Measurements from ENCODE around the gene YY1AP1. TPM values are rescaled to one million over a fixed set of nuclear protein-coding genes. Genes with fewer than 3 reads are reported as not detected.
"Not testable (repeated sequence)": the region's sequence is repeated elsewhere in the genome, so short reads cannot be mapped to it uniquely, and the experiment has no call there.

Gene YY1AP1
- total and polyA plus RNA-seq, 10 of the 15 experiments (the other 5 are each of a cell fraction or from before 2014, with no cell fraction given): 13.2 to 118 (median 40.5) TPM

GRCh38 chr1:155718524-155719115 is 30.0 kb upstream of the YY1AP1 start:
- WGBS (ENCODE audit: insufficient coverage, insufficient replicate concordance, low lambda C conversion rate, missing lambda C conversion rate): 97% methylated on average over 6 of the region's 6 CpGs
- H3K79me2 ChIP-seq (ENCODE audit: control insufficient read depth, insufficient read depth, low read length); H4K20me1 ChIP-seq (ENCODE audit: control insufficient read depth, insufficient read depth); H3K4me3 ChIP-seq; H3K9me3 ChIP-seq (replicated peaks; ENCODE audit: control insufficient read depth, insufficient read depth, low read length); H2AFZ ChIP-seq (ENCODE audit: control insufficient read depth, low read depth, low read length); DNase-seq (ENCODE audit: low read depth, low spot score); H3K27ac ChIP-seq (ENCODE audit: control insufficient read depth, insufficient read depth); CTCF ChIA-PET; H3K27me3 ChIP-seq (replicated peaks in 1 of 2; ENCODE audit: control insufficient read depth in 2 of 2, insufficient read depth in 2 of 2, low read length in 1 of 2); H3K9ac ChIP-seq (ENCODE audit: control insufficient read depth, insufficient read depth, low read length); in situ Hi-C loops (cut with MboI); BruUV-seq (replicated peaks); SMC1A ChIA-PET (ENCODE audit: uncharacterized antibody, unreplicated experiment); RAD21 ChIA-PET (ENCODE audit: unreplicated experiment); ATAC-seq; H3K4me2 ChIP-seq (ENCODE audit: control insufficient read depth, insufficient read depth); intact Hi-C loops (cut with micrococcal nuclease; ENCODE audit: unreplicated experiment); FAIRE-seq; H3K36me3 ChIP-seq (ENCODE audit: control insufficient read depth in 2 of 2, insufficient read depth in 2 of 2, low read length in 1 of 2): not testable (repeated sequence)
- POLR2A ChIA-PET: interaction anchor here (1.1 kb wide), 1 partner anchor 37 kb away, joined by 5 read pairs; no protein-coding TSS in a partner anchor
- H3K4me1 ChIP-seq (ENCODE audit: control insufficient read depth, insufficient read depth, low read length): peaks cover 12% of the 10 kb centered on the region

- intact Hi-C loops (cut with micrococcal nuclease; ENCODE audit: unreplicated experiment): no loop called here
- no peaks in the 10 kb centered on the region for H3K9me3 ChIP-seq (replicated peaks; ENCODE audit: control insufficient read depth, insufficient read depth, low read length)
- TF ChIP-seq HSF1 (IDR thresholded peaks at IDR 0.05; ENCODE audit: low read depth, low read length) (no peak), RUNX3 (IDR thresholded peaks at IDR 0.05; ENCODE audit: low read length) (peak; percentile 22; the same call in 1 of the 2 replicates), POU2F2 (IDR thresholded peaks at IDR 0.05; ENCODE audit: borderline replicate concordance, low read depth, low read length) (peak; percentile 68; the same call in 2 of the 3 replicates), NFYB (IDR thresholded peaks at IDR 0.05; ENCODE audit: insufficient read depth, low read depth, low read length) (peak; percentile 61), HDAC6 (IDR thresholded peaks at IDR 0.05; ENCODE audit: unreplicated experiment) (no peak), IRF4 (IDR thresholded peaks at IDR 0.05; ENCODE audit: low read depth, low read length) (0 out of 2 replicates have a peak, but pooled peaks have one; percentile 14), BHLHE40 (IDR thresholded peaks at IDR 0.05; ENCODE audit: borderline replicate concordance in 1 of 2, low read depth in 2 of 2, low read length in 1 of 2) (0 out of 4 replicates have a peak, but pooled peaks of 1 of the 2 experiments have one; percentile 18)
- FAIRE-seq: peak; percentile 41
- H3K27ac ChIP-seq (ENCODE audit: control insufficient read depth, insufficient read depth): peak overlapping the region; percentile 23
- peaks cover 3 to 6% of the 10 kb centered on the region in 2 experiments for H3K36me3 ChIP-seq (ENCODE audit: control insufficient read depth in 2 of 2, insufficient read depth in 2 of 2, low read length in 1 of 2)
- peak overlapping the region; percentile 44; the same call in 1 of the 2 replicates for H3K4me2 ChIP-seq (ENCODE audit: control insufficient read depth, insufficient read depth)
- no peaks in the 10 kb centered on the region for H3K27me3 ChIP-seq (replicated peaks in 1 of 2; ENCODE audit: control insufficient read depth in 2 of 2, insufficient read depth in 2 of 2, low read length in 1 of 2)
- RAD21 ChIA-PET (ENCODE audit: unreplicated experiment): interaction anchor here (0.7 kb wide), 1 partner anchor 18 kb away, joined by 3 read pairs; no protein-coding TSS in a partner anchor
- SMC1A ChIA-PET (ENCODE audit: uncharacterized antibody, unreplicated experiment): interaction anchor here (1.0 kb wide), 1 partner anchor 302 kb away, joined by 3 read pairs; no protein-coding TSS in a partner anchor
- H3K79me2 ChIP-seq (ENCODE audit: control insufficient read depth, insufficient read depth, low read length): no peaks in the 10 kb centered on the region; the same call in 1 of the 2 replicates
- no peaks in the 10 kb centered on the region for H4K20me1 ChIP-seq (ENCODE audit: control insufficient read depth, insufficient read depth)
- WGBS (ENCODE audit: insufficient coverage, insufficient replicate concordance, low lambda C conversion rate, missing lambda C conversion rate): 50% methylated on average over 7 of the region's 7 CpGs
- in situ Hi-C loops (cut with MboI): no loop called here
- H3K9ac ChIP-seq (ENCODE audit: control insufficient read depth, insufficient read depth, low read length): no peak overlapping the region
- CTCF ChIA-PET: no interaction called here
- peak overlapping the region; percentile 18; the same call in 1 of the 2 replicates for H2AFZ ChIP-seq (ENCODE audit: control insufficient read depth, low read depth, low read length)
- no TSS peak for BruUV-seq (replicated peaks)
- POLR2A ChIA-PET: interaction anchor here (0.6 to 1.0 kb wide), 4 partner anchors 21 to 364 kb away, joined by 3 to 6 read pairs (median 4); no protein-coding TSS in a partner anchor
- peak; percentile 96 for ATAC-seq
- peaks cover 12% of the 10 kb centered on the region for H3K4me1 ChIP-seq (ENCODE audit: control insufficient read depth, insufficient read depth, low read length)
- peak; percentile 56 for DNase-seq (ENCODE audit: low read depth, low spot score)
- H3K4me3 ChIP-seq: no peak overlapping the region; the same call in 1 of the 2 replicates
Observed at GRCh38 chr1:155717041-155717440, 28.5 kb upstream of the YY1AP1 start.
